Body of pancreas (tissue), 4 donors: Measurements from ENCODE around the gene ITGB2. TPM values are rescaled to one million over a fixed set of nuclear protein-coding genes. Genes with fewer than 3 reads are reported as not detected.

Experiments used
- ATAC-seq: fragments of 150-250 bp; one replicate; pipeline ENCODE4 v1.9.1; 2016
- DNase-seq, 4 donors: peaks; one replicate each; pipeline ENCODE4 v3.0.0-alpha.2; 2019
- H3K27ac ChIP-seq, 4 donors: fragments of 200-600 bp; sonication (generic); 1 replicate in 3 of 4; 2 replicates in 1 of 4; pipeline versions ENCODE4 v1.5.1 to v1.6.1; 2016 to 2019; ENCODE audit warnings: mild to moderate bottlenecking in 1 of 4, mixed read lengths in 1 of 4, moderate library complexity in 1 of 4
- H3K27me3 ChIP-seq, 2 donors: fragments of 200-600 bp; sonication (generic); one replicate each; pipeline ENCODE4 v1.6.0; 2016; ENCODE audit warnings: mild to moderate bottlenecking in 1 of 2
- H3K36me3 ChIP-seq, 2 donors: fragments of 200-600 bp; sonication (generic); replicated peaks in 1 of 2; 2 replicates each; pipeline ENCODE4 v1.5.1; 2016; ENCODE audit warnings: low read depth in 2 of 2; ENCODE audit not compliant: insufficient read depth in 1 of 2
- H3K4me1 ChIP-seq: fragments of 200-600 bp; sonication (generic); one replicate; pipeline ENCODE4 v1.6.0; 2016
- H3K4me3 ChIP-seq, 2 donors: fragments of 200-600 bp; sonication (generic); 1 replicate in 1 of 2; 2 replicates in 1 of 2; pipeline ENCODE4 v1.5.1; 2016 to 2019
- H3K9me3 ChIP-seq, 3 donors: fragments of 200-600 bp; sonication (generic); 1 replicate in 2 of 3; 2 replicates in 1 of 3; pipeline ENCODE4 v1.5.1; 2016
- CTCF ChIP-seq, 7 experiments: fragments of 450-650 bp in 4 of 7; fragments of 200-600 bp in 3 of 7; sonication (generic) in 3 of 7; IDR thresholded peaks; one replicate each; pipeline ENCODE4 v1.5.1; 2016 to 2019; ENCODE audit warnings: antibody characterized with exemption in 7 of 7
- POLR2A ChIP-seq, 3 donors: fragments of 450-650 bp; IDR thresholded peaks; one replicate each; pipeline ENCODE4 v1.6.1; 2016; ENCODE audit warnings: antibody characterized with exemption in 3 of 3, mild to moderate bottlenecking in 2 of 3
- WGBS, 2 donors: methylation state at CpG; one replicate each; pipeline ENCODE4 v1.1.5; 2017; 5-methylcytosine and 5-hydroxymethylcytosine counted together
- intact Hi-C: fragments of 100-400 bp; cut with DNase I; formaldehyde crosslinking; loops from one replicate; pipeline ENCODE4 v1.15.1; 2023
- total RNA-seq, 2 donors: library from RNA; depleted of rRNA; stranded (reverse); fragments of >200 nt; gene quantifications; one replicate each; pipeline ENCODE4 v1.1.0, GENCODE V29; 2016

The ITGB2 gene
- total RNA-seq, 2 donors from 2014 or later = 17.8 to 23.3 TPM

- Histone ChIP-seq H3K27me3 (no peaks in the 10 kb centered on the region), H3K36me3 (no peaks in the 10 kb centered on the region), H3K9me3 (no peaks in the 10 kb centered on the region), H3K4me1 (peaks cover 53% of the 10 kb centered on the region), H3K27ac (peak within 1 kb of the TSS; percentile 66 to 85 (median 84)), H3K4me3 (peak within 1 kb of the TSS; percentile 74 to 95)
- 1 to 2% methylated on average over 46 to 100 of the region's 123 CpGs for WGBS, 2 donors
- peak; percentile 98 to 99 (median 99) for DNase-seq
- ATAC-seq = peak; percentile 91
- TF ChIP-seq POLR2A (IDR thresholded peaks at IDR 0.05) (peak; percentile 74 to 87 (median 86)), CTCF (IDR thresholded peaks at IDR 0.05) (no peak)
- intact Hi-C loops = no loop called here
These were observed 47.1 kb downstream of the ITGB2 start, which contains the start of gene PTTG1IP for GRCh38 chr21:44873356-44874239. TSS of gene PTTG1IP (minus strand) at chr21:44873690. CDS start at chr21:44873616, 74 bp downstream.

GRCh38 chr21:44872649-44873355, 47.9 kb downstream of the ITGB2 start:
- no peak for ATAC-seq
- DNase-seq = peak in 2 of 4 donors; percentile 47 to 56
- whole genome bisulfite sequencing, 2 donors = 1% methylated on average over 19 to 64 of the region's 65 CpGs
- peaks cover 60% of the 10 kb centered on the region for H3K4me1 ChIP-seq
- intact Hi-C loops = no loop called here
- TF ChIP-seq CTCF (IDR thresholded peaks at IDR 0.05) (no peak), POLR2A (IDR thresholded peaks at IDR 0.05) (peak in 1 of 3 donors; percentile 31)
- H3K27ac ChIP-seq = peak overlapping the region; percentile 66 to 85 (median 81)
- no peaks in the 10 kb centered on the region for H3K27me3 ChIP-seq
- peak overlapping the region; percentile 74 to 95 for H3K4me3 ChIP-seq
- H3K36me3 ChIP-seq = no peaks in the 10 kb centered on the region
- H3K9me3 ChIP-seq = no peaks in the 10 kb centered on the region

GRCh38 chr21:44872323-44872648, 48.4 kb downstream of the ITGB2 start:
- ATAC-seq (no peak), DNase-seq (peak in 3 of 4 donors; percentile 45 to 52 (median 47))
- no peaks in the 10 kb centered on the region for H3K36me3 ChIP-seq
- no peaks in the 10 kb centered on the region for H3K27me3 ChIP-seq
- H3K4me3 ChIP-seq = peak overlapping the region in 1 of 2 donors; percentile 74
- TF ChIP-seq CTCF (IDR thresholded peaks at IDR 0.05) = peak in 4 of 7 experiments; percentile 17 to 39 (median 30)
- TF ChIP-seq POLR2A (IDR thresholded peaks at IDR 0.05) = no peak
- H3K9me3 ChIP-seq = no peaks in the 10 kb centered on the region
- intact Hi-C loops = no loop called here
- H3K27ac ChIP-seq = peak overlapping the region; percentile 66 to 85 (median 81)
- WGBS, 2 donors = 2 to 3% methylated on average over 3 of the region's 3 CpGs
- H3K4me1 ChIP-seq = peaks cover 60% of the 10 kb centered on the region

- H3K4me3 ChIP-seq = peak overlapping the region in 1 of 2 donors; percentile 74
- H3K27me3 ChIP-seq = no peaks in the 10 kb centered on the region
- H3K9me3 ChIP-seq = no peaks in the 10 kb centered on the region
- intact Hi-C loops = no loop called here
- WGBS, 2 donors = 14 to 19% methylated on average over 8 to 14 of the region's 14 CpGs
- DNase-seq (peak in 3 of 4 donors; percentile 24 to 58 (median 48)), ATAC-seq (no peak)
- H3K36me3 ChIP-seq = no peaks in the 10 kb centered on the region
- peaks cover 63% of the 10 kb centered on the region for H3K4me1 ChIP-seq
- H3K27ac ChIP-seq = peak overlapping the region; percentile 66 to 85 (median 81)
- TF ChIP-seq POLR2A (IDR thresholded peaks at IDR 0.05) (no peak), CTCF (IDR thresholded peaks at IDR 0.05) (no peak)
These were observed 49.0 kb downstream of the ITGB2 start for GRCh38 chr21:44871576-44872269.
